HG03159 (cell line): ENCODE data around the gene FUT7.

ENCODE experiments used
- ATAC-seq: cut with Tn5 transposase; IDR thresholded peaks from one replicate; pipeline ENCODE4 v1.9.1; 2021; ENCODE audit warnings: mild to moderate bottlenecking, moderate library complexity; ENCODE audit not compliant: unreplicated experiment

The FUT7 gene

GRCh38 chr9:137019891-137020683 lies 11.8 kb downstream of the FUT7 start:
- ATAC-seq: no peak

- no peak for ATAC-seq
Measured at GRCh38 chr9:137018761-137019559, 12.9 kb downstream of the FUT7 start.

- no peak for ATAC-seq
Measured at GRCh38 chr9:137017791-137018497, 13.9 kb downstream of the FUT7 start.

GRCh38 chr9:137017071-137017470 lies 14.8 kb downstream of the FUT7 start:
- ATAC-seq: no peak

GRCh38 chr9:137016436-137016835 lies 15.5 kb downstream of the FUT7 start:
- no peak for ATAC-seq

- ATAC-seq: no peak
Measured at GRCh38 chr9:137015976-137016375, 15.9 kb downstream of the FUT7 start.

- ATAC-seq: no peak
Measured at GRCh38 chr9:137015540-137015930, 16.4 kb downstream of the FUT7 start.

GRCh38 chr9:137014776-137015539 lies 16.9 kb downstream of the FUT7 start:
- ATAC-seq: no peak

- no peak for ATAC-seq
Measured at GRCh38 chr9:137014166-137014565, 17.7 kb downstream of the FUT7 start.

- ATAC-seq: no peak
Measured at GRCh38 chr9:137013571-137013940, 18.3 kb downstream of the FUT7 start.

- ATAC-seq: no peak
Measured at GRCh38 chr9:137012694-137013570, 19.0 kb downstream of the FUT7 start.

GRCh38 chr9:137011907-137012675 lies 19.8 kb downstream of the FUT7 start:
- ATAC-seq: no peak

- ATAC-seq: no peak
Measured at GRCh38 chr9:137011156-137011555, 20.7 kb downstream of the FUT7 start.

GRCh38 chr9:137009938-137010732 lies 21.8 kb downstream of the FUT7 start:
- no peak for ATAC-seq

GRCh38 chr9:137009217-137009616 lies 22.7 kb downstream of the FUT7 start:
- ATAC-seq: no peak

- no peak for ATAC-seq
Measured at GRCh38 chr9:137008312-137008711, 23.6 kb downstream of the FUT7 start.

GRCh38 chr9:137007816-137008270 lies 24.0 kb downstream of the FUT7 start:
- ATAC-seq: no peak

GRCh38 chr9:137007108-137007815 lies 24.6 kb downstream of the FUT7 start:
- no peak for ATAC-seq
